ENCODE measurements around the gene SPATA33.

DNA sequence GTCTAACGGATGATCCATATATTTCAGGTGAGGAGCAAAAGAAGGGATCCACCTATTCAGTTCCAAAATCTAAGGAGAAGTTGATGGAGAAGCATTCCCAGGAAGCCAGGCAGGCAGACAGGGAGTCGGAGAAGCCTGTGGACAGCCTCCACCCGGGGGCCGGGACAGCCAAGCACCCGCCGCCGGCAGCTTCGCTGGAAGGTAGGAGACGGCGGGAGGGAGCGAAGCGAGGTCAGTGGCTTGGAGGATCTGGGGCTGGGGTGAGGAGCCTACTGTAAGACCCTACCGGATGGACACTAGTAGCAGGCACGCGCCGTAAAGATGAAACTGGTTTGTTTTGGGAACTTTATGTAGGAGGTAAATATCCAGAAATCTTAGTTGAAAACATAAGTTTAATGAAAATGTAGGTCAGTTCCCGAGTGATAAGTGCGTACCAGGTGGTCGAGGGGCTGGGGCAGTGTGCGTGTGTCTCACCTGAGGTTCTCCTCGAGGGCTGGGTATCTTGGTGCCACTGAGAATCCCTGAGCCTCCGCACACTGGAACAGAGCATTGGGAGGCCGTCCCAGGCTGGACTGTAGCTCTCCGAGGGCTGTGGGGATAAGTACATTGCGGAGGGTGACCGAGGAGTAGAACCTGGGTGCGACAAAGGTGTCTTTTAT is 714 bp downstream of the SPATA33 start:
- TF ChIP-seq, protein P1, sequence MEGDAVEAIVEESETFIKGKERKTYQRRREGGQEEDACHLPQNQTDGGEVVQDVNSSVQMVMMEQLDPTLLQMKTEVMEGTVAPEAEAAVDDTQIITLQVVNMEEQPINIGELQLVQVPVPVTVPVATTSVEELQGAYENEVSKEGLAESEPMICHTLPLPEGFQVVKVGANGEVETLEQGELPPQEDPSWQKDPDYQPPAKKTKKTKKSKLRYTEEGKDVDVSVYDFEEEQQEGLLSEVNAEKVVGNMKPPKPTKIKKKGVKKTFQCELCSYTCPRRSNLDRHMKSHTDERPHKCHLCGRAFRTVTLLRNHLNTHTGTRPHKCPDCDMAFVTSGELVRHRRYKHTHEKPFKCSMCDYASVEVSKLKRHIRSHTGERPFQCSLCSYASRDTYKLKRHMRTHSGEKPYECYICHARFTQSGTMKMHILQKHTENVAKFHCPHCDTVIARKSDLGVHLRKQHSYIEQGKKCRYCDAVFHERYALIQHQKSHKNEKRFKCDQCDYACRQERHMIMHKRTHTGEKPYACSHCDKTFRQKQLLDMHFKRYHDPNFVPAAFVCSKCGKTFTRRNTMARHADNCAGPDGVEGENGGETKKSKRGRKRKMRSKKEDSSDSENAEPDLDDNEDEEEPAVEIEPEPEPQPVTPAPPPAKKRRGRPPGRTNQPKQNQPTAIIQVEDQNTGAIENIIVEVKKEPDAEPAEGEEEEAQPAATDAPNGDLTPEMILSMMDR (IDR thresholded peaks at IDR 0.05; ENCODE audit: low read depth, low read length): no peak
- TF ChIP-seq POLR2A (IDR thresholded peaks at IDR 0.05; ENCODE audit: extremely low read depth, insufficient read length): no peak
- TF ChIP-seq, protein P2, sequence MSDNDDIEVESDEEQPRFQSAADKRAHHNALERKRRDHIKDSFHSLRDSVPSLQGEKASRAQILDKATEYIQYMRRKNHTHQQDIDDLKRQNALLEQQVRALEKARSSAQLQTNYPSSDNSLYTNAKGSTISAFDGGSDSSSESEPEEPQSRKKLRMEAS (IDR thresholded peaks at IDR 0.05; ENCODE audit: low read depth, low read length): no peak

All from NB4 (cell line).